CD1c-positive myeloid dendritic cell (primary cell): Measurements from ENCODE around the gene COL5A1.
"Not testable (repeated sequence)": the region's sequence is repeated elsewhere in the genome, so short reads cannot be mapped to it uniquely, and the experiment has no call there.

Experiments used
- DNase-seq: peaks from one replicate; pipeline ENCODE4 v3.0.0-alpha.2; 2016; ENCODE audit errors: extremely low spot score

COL5A1 gene

DNA sequence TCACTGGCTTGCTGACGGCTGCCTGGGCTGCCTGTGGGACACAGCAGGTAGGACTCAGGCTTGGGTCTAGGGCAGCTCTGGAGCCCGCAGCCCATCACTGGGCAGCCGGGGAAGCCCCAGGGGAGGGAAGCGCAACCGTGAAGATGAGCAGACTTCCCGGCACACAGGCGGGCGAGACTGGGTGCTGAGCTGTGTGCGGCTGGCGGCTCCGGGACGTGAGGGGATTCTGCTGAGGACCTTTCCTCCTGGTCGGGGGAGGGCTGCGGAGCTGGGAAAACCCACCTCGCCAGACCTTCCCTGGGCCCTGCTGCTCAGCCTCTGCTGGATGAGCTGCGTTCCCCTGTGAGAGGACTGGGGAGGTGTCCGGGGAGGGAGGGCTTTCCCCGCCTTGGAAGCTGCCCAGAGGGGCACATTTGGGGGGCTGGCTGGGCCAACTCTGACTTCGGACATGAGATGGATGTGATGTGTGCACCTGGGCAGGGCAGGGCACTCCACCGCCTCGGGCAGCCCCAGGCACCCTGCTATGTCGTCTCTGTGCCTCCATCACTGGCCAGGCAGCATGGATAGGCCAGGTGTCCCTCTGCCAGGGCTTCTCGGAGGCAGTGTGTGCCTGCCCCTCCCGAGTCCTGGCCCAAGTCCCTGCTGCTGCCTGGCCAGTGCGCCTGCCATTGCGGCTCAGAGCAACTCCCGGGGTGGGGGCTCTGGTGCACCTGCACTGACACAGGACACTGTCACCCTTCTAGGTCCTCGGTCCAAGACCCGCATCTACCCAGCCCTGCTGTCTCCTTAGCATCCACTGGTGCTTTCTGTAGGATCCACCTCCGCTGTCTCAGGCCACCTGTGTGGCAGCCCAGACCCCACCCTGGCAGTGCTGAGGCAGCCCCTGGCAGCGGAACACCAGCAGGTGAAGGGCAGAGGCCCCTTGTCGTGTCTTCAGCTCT, 66.4 kb downstream of the COL5A1 start:
- DNase-seq, result no peak

DNA sequence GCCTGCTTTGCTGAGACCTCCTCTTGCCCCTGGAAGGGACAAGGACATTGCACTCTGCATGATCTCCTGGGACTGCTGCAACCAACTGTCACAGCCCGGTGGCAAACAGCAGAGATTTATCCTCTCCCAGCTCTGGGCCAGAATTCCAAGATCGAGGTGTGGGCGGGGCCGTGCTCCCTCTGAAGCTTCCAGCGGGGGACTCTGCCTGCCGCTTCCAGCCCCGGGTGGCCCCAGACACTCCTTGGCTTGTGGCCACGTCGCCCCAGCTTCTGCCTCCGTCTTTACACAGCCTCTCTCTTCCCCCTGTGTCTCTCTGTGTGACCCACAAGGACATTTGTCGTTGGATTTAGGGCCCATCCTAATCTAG, 67.1 kb downstream of the COL5A1 start:
- DNase-seq, result no peak

DNA sequence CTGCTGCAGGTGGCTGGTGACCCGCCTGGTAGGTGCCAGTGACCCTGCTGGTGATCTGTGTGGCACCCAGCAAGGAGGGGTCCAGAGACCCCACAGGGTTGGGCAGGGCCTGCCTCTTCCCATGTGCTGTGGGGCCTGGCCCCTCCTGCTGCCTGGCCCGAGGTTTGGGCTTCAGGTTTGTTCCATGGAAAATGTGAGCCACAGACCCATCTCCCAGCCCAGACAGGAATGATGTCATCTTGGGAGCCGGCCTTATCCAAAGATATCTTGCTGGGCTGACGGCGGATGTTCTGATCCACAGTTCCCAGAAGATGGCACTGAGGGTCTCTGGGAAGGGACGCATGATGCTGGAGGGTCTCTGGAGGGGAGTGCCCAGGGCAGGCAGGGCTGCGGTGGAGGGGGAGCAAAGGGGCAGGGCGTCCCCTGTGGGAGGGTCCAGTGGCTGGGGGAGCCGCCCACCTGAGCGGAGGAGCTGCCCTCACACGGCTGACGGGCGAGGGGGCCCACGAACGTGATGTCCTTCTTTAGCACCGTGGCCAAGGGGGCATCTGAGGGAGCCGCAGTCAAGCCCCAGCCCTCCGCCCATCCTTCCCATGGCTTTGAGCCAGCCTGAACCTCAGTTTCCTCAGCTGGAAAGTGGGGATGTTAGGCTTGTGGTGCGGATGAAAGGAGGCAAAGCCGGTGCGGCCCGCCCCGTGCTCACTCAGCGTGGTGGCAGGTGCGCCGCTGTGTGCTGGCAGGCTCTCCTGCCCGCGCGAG, 68.1 kb downstream of the COL5A1 start:
- no peak for DNase-seq

DNA sequence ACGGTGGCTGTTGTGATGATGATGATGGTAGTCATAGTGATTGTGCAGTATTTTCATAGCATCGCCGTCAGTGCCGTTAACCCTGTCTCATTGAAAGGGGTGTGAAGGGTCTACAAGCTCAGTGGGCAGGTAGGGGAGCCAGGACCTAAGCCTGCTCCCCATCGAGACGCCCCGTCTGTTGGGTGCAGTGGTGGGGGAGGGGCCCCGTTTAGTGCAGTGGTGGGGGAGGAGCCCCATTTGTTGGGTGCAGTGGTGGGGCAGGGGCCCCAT, 68.6 kb downstream of the COL5A1 start:
- DNase-seq, result no peak

GRCh38 chr9:134710901-134711300, 69.3 kb downstream of the COL5A1 start:
- DNase-seq, result no peak

GRCh38 chr9:134712243-134712642, 70.6 kb downstream of the COL5A1 start:
- no peak for DNase-seq

DNA sequence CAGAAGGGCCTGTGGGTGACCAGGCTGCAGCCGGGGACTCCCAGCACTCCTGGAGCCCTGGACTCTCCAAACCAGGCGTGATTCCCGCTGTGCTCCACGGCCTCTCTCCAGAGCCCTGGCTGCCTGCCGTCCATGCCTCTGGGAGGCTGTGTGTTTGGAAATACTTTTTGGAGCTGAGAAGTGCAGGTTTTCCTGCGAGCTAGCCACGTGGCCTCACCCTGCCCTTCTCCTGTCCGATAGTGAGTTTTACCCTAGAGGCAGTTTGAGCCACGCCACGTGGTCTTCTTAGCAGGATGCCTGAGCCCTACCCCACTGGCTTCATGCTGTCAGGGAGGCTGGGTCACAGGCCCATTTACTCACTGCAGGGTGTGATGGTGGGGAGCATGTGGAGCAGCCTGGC, 71.3 kb downstream of the COL5A1 start:
- no peak for DNase-seq

GRCh38 chr9:134715536-134715935, 73.9 kb downstream of the COL5A1 start:
- DNase-seq, result not testable (repeated sequence)

GRCh38 chr9:134716067-134716466, 74.5 kb downstream of the COL5A1 start:
- no peak for DNase-seq

- no peak for DNase-seq
Measured at GRCh38 chr9:134717056-134717455, 75.5 kb downstream of the COL5A1 start.

- DNase-seq, result no peak
Measured at GRCh38 chr9:134717924-134718645, 76.5 kb downstream of the COL5A1 start.

GRCh38 chr9:134719331-134719730, 77.7 kb downstream of the COL5A1 start:
- DNase-seq, result no peak

GRCh38 chr9:134720136-134720753, 78.6 kb downstream of the COL5A1 start:
- no peak for DNase-seq

DNA sequence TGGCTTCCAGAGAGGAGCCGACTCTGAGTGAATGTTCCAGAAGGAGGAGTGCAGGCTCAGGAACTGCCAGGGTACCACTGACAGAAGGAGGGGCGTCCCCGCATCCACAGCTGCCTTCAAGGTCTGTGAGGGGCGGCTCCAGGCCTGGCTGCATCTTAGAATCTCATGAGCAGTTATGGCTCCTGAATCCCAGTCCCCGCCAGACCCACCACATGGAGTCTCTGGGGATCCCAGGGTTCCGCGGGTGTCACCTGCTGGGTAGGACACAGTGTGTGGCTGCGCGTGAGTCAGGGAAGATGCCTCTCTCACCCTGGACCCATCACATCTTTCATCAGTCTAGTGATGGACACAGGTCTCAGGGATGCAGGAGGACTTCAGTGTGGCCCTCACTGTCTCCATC, 79.2 kb downstream of the COL5A1 start:
- no peak for DNase-seq

- DNase-seq, result no peak
Measured at GRCh38 chr9:134721344-134721743, 79.7 kb downstream of the COL5A1 start.

GRCh38 chr9:134722120-134722701, 80.6 kb downstream of the COL5A1 start:
- DNase-seq, result no peak

GRCh38 chr9:134723037-134723436, 81.4 kb downstream of the COL5A1 start:
- no peak for DNase-seq

DNA sequence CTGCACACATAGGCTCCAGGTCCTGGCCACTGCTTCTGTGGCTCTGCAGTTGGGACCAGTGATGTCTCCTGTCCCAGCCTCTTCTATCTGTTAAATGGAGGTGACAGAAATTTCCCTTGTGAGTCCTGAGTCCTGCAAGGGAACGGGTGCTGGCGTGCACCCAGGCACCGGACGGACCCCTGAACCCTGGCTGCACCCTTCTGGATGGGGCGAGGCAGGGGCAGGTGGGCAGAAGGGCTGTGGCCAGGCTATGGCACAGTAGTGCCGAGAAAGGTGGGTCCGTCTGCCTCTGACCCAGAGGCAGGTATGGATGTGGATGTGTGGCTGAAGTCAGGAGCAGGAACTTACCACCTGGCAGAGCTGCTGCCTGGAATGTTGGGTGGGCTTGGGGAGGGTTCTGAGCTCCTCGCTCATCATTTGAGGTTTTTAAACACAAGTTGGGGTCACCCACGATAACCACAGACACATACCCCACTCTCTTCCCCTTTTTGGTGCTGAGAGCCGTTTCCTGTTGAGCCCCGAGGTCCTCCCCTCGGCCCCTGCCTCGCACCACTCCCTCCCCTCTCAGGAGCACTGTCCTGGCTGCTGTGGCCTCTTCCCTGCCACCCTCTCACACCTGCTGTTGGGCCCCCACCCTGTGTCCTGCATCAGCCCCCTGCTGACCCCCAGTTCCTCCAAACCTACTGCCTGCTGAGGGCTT, 82.0 kb downstream of the COL5A1 start:
- no peak for DNase-seq

GRCh38 chr9:134724202-134724911, 82.8 kb downstream of the COL5A1 start:
- no peak for DNase-seq

- DNase-seq, result no peak
Measured at GRCh38 chr9:134724912-134725604, 83.5 kb downstream of the COL5A1 start.
